B cell (primary cell): ENCODE results near the gene DYRK3. TPM values are rescaled to one million over a fixed set of nuclear protein-coding genes. Genes with fewer than 3 reads are reported as not detected.

Experiments used
- ATAC-seq: fragments of 200-7000 bp; cut with Tn5 transposase; one replicate; pipeline ENCODE4 v1.10.0; 2021; ENCODE audit warnings: low read depth, mild to moderate bottlenecking, moderate number of reproducible peaks, moderate library complexity
- CTCF ChIA-PET: fragments of 350-600 bp; sonication (Branson Sonifier 250); formaldehyde crosslinking; loops from one replicate; lab custom pipeline; 2021; ENCODE audit warnings: antibody characterized with exemption, inconsistent platforms; lab: Charles Lee
- POLR2A ChIA-PET: fragments of 350-600 bp; sonication (Branson Sonifier 250); formaldehyde crosslinking; loops from one replicate; lab custom pipeline; 2021; ENCODE audit warnings: antibody characterized with exemption; lab: Charles Lee
- DNase-seq: peaks from one replicate; pipeline ENCODE4 v3.0.0; 2013
- H2AFZ ChIP-seq: 2 replicates; pipeline ENCODE4 v1.6.1; 2012; ENCODE audit warnings: mild to moderate bottlenecking, low read depth, low read length; ENCODE audit not compliant: insufficient read depth, poor library complexity, severe bottlenecking
- H3K27ac ChIP-seq, 2 donors: 1 replicate in 1 of 2; 2 replicates in 1 of 2; pipeline ENCODE4 v1.5.1; 2012 to 2013; ENCODE audit warnings: low read length in 2 of 2, mild to moderate bottlenecking in 2 of 2, moderate library complexity in 1 of 2
- H3K27me3 ChIP-seq, 4 experiments: fragments of 200-600 bp in 1 of 4; sonication (generic) in 1 of 4; replicated peaks in 1 of 4; 1 replicate in 2 of 4; 2 replicates in 2 of 4; pipeline versions ENCODE4 v1.6.1 to v1.7.0; 2013 to 2016; ENCODE audit warnings: low read length in 3 of 4, mild to moderate bottlenecking in 2 of 4, mixed read lengths in 1 of 4, moderate library complexity in 1 of 4; ENCODE audit not compliant: insufficient read depth in 4 of 4, control insufficient read depth in 3 of 4; ENCODE audit errors: control extremely low read depth in 1 of 4
- H3K36me3 ChIP-seq, 2 experiments: replicated peaks in 1 of 2; 1 replicate in 1 of 2; 2 replicates in 1 of 2; pipeline versions ENCODE4 v1.6.1 to v1.7.1; 2013; ENCODE audit warnings: low read length in 1 of 2; ENCODE audit not compliant: insufficient read depth in 2 of 2, control insufficient read depth in 1 of 2; ENCODE audit errors: control extremely low read depth in 1 of 2, extremely low read depth in 1 of 2
- H3K4me1 ChIP-seq, 2 donors: fragments of 200-600 bp in 1 of 2; sonication (generic) in 1 of 2; 1 replicate in 1 of 2; 2 replicates in 1 of 2; pipeline versions ENCODE4 v1.5.1 to v1.6.1; 2013 to 2017; ENCODE audit warnings: low read length in 2 of 2; ENCODE audit not compliant: control insufficient read depth in 2 of 2, insufficient read depth in 2 of 2
- H3K4me2 ChIP-seq: replicated peaks from 2 replicates; pipeline ENCODE3; 2012; ENCODE audit warnings: mild to moderate bottlenecking, low read depth, low read length; ENCODE audit not compliant: poor library complexity, severe bottlenecking
- H3K4me3 ChIP-seq, 5 experiments: fragments of 200-600 bp in 1 of 5; sonication (generic) in 1 of 5; 1 replicate in 3 of 5; 2 replicates in 2 of 5; pipeline versions ENCODE4 v1.5.1 to v1.7.0; 2011 to 2016; ENCODE audit warnings: low read length in 4 of 5, mild to moderate bottlenecking in 4 of 5, low read depth in 2 of 5, control low read depth in 1 of 5, moderate library complexity in 1 of 5; ENCODE audit not compliant: insufficient read depth in 1 of 5; ENCODE audit errors: control extremely low read depth in 1 of 5, extremely low read depth in 1 of 5
- H3K79me2 ChIP-seq: fragments of 200-600 bp; sonication (generic); one replicate; pipeline ENCODE4 v1.6.0; 2016; ENCODE audit warnings: low read length; ENCODE audit not compliant: control insufficient read depth, insufficient read depth
- H3K9ac ChIP-seq: fragments of 200-600 bp; sonication (generic); 2 replicates; pipeline ENCODE4 v1.6.1; 2017; ENCODE audit warnings: mild to moderate bottlenecking, low read length, moderate library complexity
- H3K9me3 ChIP-seq, 3 donors: one replicate each; pipeline versions ENCODE4 v1.6.1 to v1.7.1; 2013; ENCODE audit warnings: low read length in 2 of 3; ENCODE audit not compliant: control insufficient read depth in 2 of 3, insufficient read depth in 1 of 3; ENCODE audit errors: control extremely low read depth in 1 of 3
- H4K20me1 ChIP-seq: 2 replicates; pipeline ENCODE4 v1.6.0; 2012; ENCODE audit warnings: mild to moderate bottlenecking, low read length; ENCODE audit not compliant: insufficient read depth, control insufficient read depth, poor library complexity, severe bottlenecking
- H3K27ac Mint-ChIP-seq: one replicate; pipeline ENCODE4 v1.8.0; 2021; ENCODE audit warnings: mixed read lengths
- H3K27me3 Mint-ChIP-seq: one replicate; pipeline ENCODE4 v1.8.0; 2021; ENCODE audit warnings: mixed read lengths
- H3K4me1 Mint-ChIP-seq: one replicate; pipeline ENCODE4 v1.8.0; 2021; ENCODE audit warnings: mixed read lengths
- H3K4me3 Mint-ChIP-seq: one replicate; pipeline ENCODE4 v1.8.0; 2021; ENCODE audit warnings: mixed read lengths
- H3K9me3 Mint-ChIP-seq: one replicate; pipeline ENCODE4 v1.8.0; 2022; ENCODE audit warnings: mixed read lengths; ENCODE audit not compliant: insufficient read depth
- EZH2 ChIP-seq: IDR thresholded peaks from 2 replicates; pipeline ENCODE4 v1.6.1; 2012; ENCODE audit warnings: borderline replicate concordance, low read depth, mild to moderate bottlenecking, moderate library complexity, low read length; ENCODE audit not compliant: insufficient read depth, poor library complexity, severe bottlenecking
- WGBS: methylation state at CpG from one replicate; pipeline ENCODE4 v1.1.5; 2013; ENCODE audit warnings: missing lambda C conversion rate; ENCODE audit not compliant: insufficient coverage; 5-methylcytosine and 5-hydroxymethylcytosine counted together
- intact Hi-C: fragments of 100-400 bp; cut with micrococcal nuclease; formaldehyde crosslinking; loops from one replicate; pipeline ENCODE4 v1.10.0; 2022
- polyA plus RNA-seq: library from polyadenylated mRNA; depleted of rRNA; stranded (reverse); fragments of >200 nt; gene quantifications from 2 replicates; pipeline ENCODE4 v1.2.3, GENCODE V29; 2012
- total RNA-seq, 2 donors: library from RNA; stranded (reverse); fragments of 120-200 nt in 1 of 2; gene quantifications; 1 replicate in 1 of 2; 2 replicates in 1 of 2; pipeline versions ENCODE4 v1.2.3 to v1.2.4, GENCODE V29; 2013 to 2022
- TF ChIP-seq, protein P1 (sequence below): fragments of 200-600 bp; IDR thresholded peaks from one replicate; pipeline ENCODE4 v1.8.0; 2022; ENCODE audit warnings: antibody characterized with exemption, mild to moderate bottlenecking

DYRK3 gene
- total and polyA plus RNA-seq, 2 donors (not counting 1 experiment from before 2014, with no cell fraction given) = 0.30 TPM; not detected in 1

GRCh38 chr1:206651014-206651413, 15.7 kb downstream of the DYRK3 start:
- Histone ChIP-seq H3K27ac (no peak overlapping the region), H2AFZ (no peak overlapping the region), H3K4me2 (no peak overlapping the region), H3K27me3 (peaks cover 0 to 6% (median 0%) of the 10 kb centered on the region in 4 experiments), H4K20me1 (no peaks in the 10 kb centered on the region), H3K79me2 (no peaks in the 10 kb centered on the region), H3K9me3 (no peaks in the 10 kb centered on the region), H3K36me3 (no peaks in the 10 kb centered on the region), H3K9ac (no peak overlapping the region), H3K4me3 (no peak overlapping the region), H3K4me1 (no peaks in the 10 kb centered on the region)
- Mint-ChIP-seq H3K9me3 (no peaks in the 10 kb centered on the region), H3K4me3 (no peak overlapping the region), H3K4me1 (no peaks in the 10 kb centered on the region), H3K27me3 (no peaks in the 10 kb centered on the region), H3K27ac (no peak overlapping the region)
- TF ChIP-seq, protein P1, sequence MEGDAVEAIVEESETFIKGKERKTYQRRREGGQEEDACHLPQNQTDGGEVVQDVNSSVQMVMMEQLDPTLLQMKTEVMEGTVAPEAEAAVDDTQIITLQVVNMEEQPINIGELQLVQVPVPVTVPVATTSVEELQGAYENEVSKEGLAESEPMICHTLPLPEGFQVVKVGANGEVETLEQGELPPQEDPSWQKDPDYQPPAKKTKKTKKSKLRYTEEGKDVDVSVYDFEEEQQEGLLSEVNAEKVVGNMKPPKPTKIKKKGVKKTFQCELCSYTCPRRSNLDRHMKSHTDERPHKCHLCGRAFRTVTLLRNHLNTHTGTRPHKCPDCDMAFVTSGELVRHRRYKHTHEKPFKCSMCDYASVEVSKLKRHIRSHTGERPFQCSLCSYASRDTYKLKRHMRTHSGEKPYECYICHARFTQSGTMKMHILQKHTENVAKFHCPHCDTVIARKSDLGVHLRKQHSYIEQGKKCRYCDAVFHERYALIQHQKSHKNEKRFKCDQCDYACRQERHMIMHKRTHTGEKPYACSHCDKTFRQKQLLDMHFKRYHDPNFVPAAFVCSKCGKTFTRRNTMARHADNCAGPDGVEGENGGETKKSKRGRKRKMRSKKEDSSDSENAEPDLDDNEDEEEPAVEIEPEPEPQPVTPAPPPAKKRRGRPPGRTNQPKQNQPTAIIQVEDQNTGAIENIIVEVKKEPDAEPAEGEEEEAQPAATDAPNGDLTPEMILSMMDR = no peak
- TF ChIP-seq EZH2 = no peak
- ATAC-seq (no peak), DNase-seq (no peak)
- intact Hi-C loops = no loop called here
- ChIA-PET POLR2A (no interaction called here), CTCF (interaction anchor here (1.0 to 9.3 kb wide), 2 partner anchors 13 to 66 kb away, joined by 3 to 81 read pairs; no protein-coding TSS in a partner anchor)
- 100% methylated on average over 3 of the region's 3 CpGs for WGBS

DNA sequence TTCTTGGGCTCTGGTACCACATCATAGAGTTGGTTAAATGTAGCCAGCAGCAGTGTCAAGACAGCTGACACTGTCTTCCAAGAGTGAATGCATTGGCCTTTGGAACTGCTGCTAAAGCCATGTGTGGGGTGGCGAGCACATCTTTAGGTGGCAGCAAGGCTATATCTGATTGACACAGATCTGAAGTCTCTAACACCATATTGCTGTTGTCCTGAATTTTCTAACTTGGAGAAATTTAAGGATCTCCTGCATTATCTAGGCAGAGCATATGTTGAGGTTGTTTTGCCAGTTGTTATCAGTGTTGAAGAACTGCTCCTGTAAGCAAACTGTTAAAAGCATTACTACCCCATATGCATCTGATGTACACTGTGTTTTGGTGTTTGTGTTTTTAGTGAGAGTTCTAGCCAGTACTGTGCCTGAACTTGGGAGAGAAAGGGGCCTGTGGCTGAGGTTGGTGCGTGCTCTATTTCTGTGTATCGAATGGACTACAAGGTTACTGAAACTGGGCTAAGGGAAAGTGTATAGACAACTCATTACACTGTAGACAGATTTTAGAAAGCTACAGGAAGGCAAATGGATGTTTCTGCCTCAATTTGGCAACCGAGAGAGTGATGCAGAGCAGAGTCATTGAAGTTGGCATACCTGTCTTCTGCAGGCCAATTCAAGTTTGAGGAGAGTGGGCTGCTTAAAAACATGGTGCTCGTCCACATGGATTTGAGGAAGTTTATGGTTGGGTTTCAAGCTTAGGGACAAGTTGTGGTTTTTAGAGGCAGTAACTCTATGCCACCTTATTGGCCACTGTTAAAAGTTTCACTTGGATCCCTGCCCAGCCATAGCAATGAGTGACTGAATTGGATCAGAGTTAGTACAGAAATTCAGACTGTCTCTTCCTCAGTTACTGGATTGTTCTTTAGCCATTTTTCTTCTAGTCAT, 16.9 kb downstream of the DYRK3 start:
- Histone ChIP-seq H3K4me2 (no peak overlapping the region), H3K4me3 (no peak overlapping the region), H3K4me1 (peaks cover 0 to under 1% of the 10 kb centered on the region in 2 donors), H3K27ac (no peak overlapping the region), H4K20me1 (no peaks in the 10 kb centered on the region), H2AFZ (no peak overlapping the region), H3K36me3 (no peaks in the 10 kb centered on the region), H3K79me2 (no peaks in the 10 kb centered on the region), H3K9ac (no peak overlapping the region), H3K27me3 (peaks cover 0 to 6% (median under 1%) of the 10 kb centered on the region in 4 experiments), H3K9me3 (no peaks in the 10 kb centered on the region)
- DNase-seq (no peak), ATAC-seq (no peak)
- intact Hi-C loops = no loop called here
- H3K27ac Mint-ChIP-seq = no peak overlapping the region
- WGBS = 71% methylated on average over 3 of the region's 5 CpGs
- peaks cover under 1% of the 10 kb centered on the region for H3K4me1 Mint-ChIP-seq
- CTCF ChIA-PET = interaction anchor here (0.5 to 9.3 kb wide), 3 partner anchors 11 to 17 kb away, joined by 3 to 81 read pairs (median 3); partner anchors contain the start of gene DYRK3
- no peak overlapping the region for H3K4me3 Mint-ChIP-seq
- POLR2A ChIA-PET = no interaction called here
- H3K27me3 Mint-ChIP-seq = peaks cover 4% of the 10 kb centered on the region
- TF ChIP-seq, protein P1 = no peak
- no peak for TF ChIP-seq EZH2
- no peaks in the 10 kb centered on the region for H3K9me3 Mint-ChIP-seq
